GM19240 (cell line): ENCODE results near the gene NPEPL1.
"Not testable (repeated sequence)": the region's sequence is repeated elsewhere in the genome, so short reads cannot be mapped to it uniquely, and the experiment has no call there.

Experiments
- DNase-seq: peaks from one replicate; pipeline ENCODE4 v3.0.0; 2011; ENCODE audit warnings: low spot score; ENCODE audit not compliant: insufficient read length

The NPEPL1 gene

GRCh38 chr20:58756450-58756775 is 63.8 kb downstream of the NPEPL1 start:
- DNase-seq = no peak

DNA sequence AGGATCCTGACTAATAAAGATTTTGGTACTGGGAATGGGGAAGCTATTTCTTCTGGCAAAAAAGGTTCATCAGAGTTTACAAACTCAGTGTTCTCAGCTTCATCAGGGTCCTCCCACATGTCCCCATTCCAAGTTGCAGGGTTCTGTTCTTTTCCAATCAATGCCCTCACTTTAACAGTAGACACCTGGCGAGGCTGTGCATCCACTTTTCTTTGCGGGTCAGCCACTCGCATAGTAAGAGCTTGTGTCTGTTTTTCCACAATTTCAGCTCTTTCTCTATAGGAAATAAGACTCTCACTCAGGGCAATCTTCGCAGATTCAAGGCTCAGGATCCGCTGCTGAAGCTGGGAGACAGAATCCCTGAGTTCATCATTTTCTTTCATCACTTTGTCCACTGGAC is 65.0 kb downstream of the NPEPL1 start:
- not testable (repeated sequence) for DNase-seq

DNA sequence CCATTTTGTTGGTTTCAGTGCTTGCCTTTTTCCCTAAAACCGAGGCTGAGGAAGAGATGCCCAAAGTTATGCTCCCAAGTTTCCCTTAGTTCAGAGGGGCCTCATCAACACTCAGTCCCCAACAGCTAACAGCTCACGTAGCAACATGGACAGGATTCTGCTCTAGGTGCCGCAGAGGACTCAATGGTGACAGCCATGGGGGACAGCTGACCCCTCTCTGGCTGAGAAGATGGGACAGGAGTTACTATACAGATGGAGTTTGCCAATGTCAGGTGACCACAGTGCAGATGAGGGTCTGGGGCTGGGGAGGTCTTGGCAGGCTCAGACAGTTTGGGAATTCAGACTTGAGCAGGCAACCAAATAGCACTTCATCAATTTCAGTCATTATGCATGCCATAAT is 67.3 kb downstream of the NPEPL1 start:
- DNase-seq = no peak

DNA sequence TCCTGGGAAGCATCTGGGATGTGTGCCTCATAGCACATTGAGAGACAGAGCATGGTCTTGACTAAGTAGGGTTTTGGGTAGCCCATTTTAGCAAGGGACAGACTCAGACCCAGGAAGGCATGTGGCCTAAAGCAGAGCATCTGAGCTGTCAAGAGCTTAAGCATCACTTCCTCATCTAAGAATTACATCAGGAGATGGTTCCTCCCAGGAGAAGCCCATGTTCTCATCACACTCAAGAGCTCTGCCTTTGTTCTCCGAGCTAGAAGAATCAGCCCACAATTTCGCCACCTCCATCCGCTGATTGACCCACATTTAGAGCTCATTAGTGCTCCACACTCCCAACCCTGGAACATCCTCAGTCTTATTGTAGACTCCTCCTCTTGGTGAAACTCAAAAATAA is 68.3 kb downstream of the NPEPL1 start:
- no peak for DNase-seq

- no peak for DNase-seq
Measured at GRCh38 chr20:58762120-58762519, 69.5 kb downstream of the NPEPL1 start.

DNA sequence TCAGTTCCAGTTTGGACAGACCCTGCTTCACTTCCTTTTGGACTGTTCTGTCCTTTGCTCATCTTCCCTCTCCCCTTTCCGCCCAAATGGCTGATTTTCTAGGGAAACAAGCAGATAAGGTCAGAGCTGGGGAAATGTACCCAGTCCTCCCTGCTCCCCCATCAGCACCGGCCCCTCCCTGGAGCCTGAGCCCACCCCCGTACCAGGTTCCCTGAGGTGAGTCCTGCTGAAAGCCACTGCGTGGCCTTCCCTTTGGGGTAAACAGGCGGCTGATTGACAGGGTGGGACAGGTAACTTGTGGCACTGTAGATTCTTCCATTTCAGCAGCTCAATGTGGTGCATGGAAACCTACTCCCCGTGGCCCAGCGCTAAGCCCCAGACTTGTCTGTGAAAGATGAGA is 70.5 kb downstream of the NPEPL1 start:
- no peak for DNase-seq
